ENCODE results near the gene OVCA2. TPM values are rescaled to one million over a fixed set of nuclear protein-coding genes. Genes with fewer than 3 reads are reported as not detected.

Gene OVCA2
- total and polyA plus RNA-seq, 2 donors (not counting 3 experiments of a cell fraction or from before 2014, with no cell fraction given), result 41.3 to 84.2 TPM

DNA sequence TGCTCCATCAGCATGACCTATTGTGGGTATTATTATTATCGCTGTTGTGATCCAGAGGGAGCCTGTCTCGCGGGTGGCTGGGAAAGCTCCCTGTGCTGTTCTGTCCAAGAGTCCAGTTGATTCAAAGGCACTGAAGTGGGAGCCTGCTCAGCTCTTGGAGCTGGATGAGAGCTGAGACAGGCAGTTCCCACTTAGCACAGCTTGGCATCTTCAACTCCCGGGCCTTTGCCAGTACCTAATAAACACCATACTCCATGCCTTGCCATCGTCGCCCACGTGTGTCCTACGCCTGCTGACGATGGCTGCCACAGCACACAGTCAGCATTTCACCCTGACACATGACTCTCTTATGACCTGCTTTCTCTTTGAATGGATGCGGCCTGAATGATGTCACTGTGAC is 49.3 kb upstream of the OVCA2 start:
- H3K4me1 ChIP-seq (ENCODE audit: control insufficient read depth, extremely low read depth, insufficient read depth, low read length), result no peaks in the 10 kb centered on the region
- BruUV-seq (replicated peaks), result no TSS peak
- H3K36me3 ChIP-seq (ENCODE audit: control insufficient read depth in 2 of 2, extremely low read depth in 1 of 2, insufficient read depth in 2 of 2, low read length in 2 of 2), result no peaks in the 10 kb centered on the region
- DNase-seq (ENCODE audit: low read depth, low spot score), result no peak
- no peak overlapping the region for H3K27ac ChIP-seq (ENCODE audit: insufficient read depth, low read depth, low read length)
- peaks cover 9 to 19% of the 10 kb centered on the region in 2 experiments for H3K27me3 ChIP-seq (ENCODE audit: control insufficient read depth in 2 of 2, insufficient read depth in 2 of 2, low read length in 2 of 2)
- H2AFZ ChIP-seq (ENCODE audit: low read depth, low read length), result no peak overlapping the region
- FAIRE-seq, result no peak
- CTCF ChIA-PET, result interaction anchor here (0.7 to 1.1 kb wide), 3 partner anchors 34 to 316 kb away, joined by 3 read pairs; no protein-coding TSS in a partner anchor
- H3K79me2 ChIP-seq (ENCODE audit: control insufficient read depth, insufficient read depth, low read length), result no peaks in the 10 kb centered on the region
- no peaks in the 10 kb centered on the region for H3K9me1 ChIP-seq (replicated peaks; ENCODE audit: control insufficient read depth, extremely low read depth, insufficient read depth, low read length)
- no peaks in the 10 kb centered on the region for H3K9me3 ChIP-seq (replicated peaks; ENCODE audit: control insufficient read depth, insufficient read depth, low read length)
- H4K20me1 ChIP-seq (replicated peaks; ENCODE audit: control insufficient read depth, extremely low read depth, insufficient read depth, low read length), result no peaks in the 10 kb centered on the region
- no peak overlapping the region for H3K4me2 ChIP-seq (ENCODE audit: insufficient read depth, low read length)
- POLR2A ChIA-PET, result no interaction called here
- no peak overlapping the region for H3K4me3 ChIP-seq (replicated peaks in 1 of 3; ENCODE audit: insufficient read depth in 1 of 3, low read depth in 1 of 3, low read length in 3 of 3)
- intact Hi-C loops (cut with micrococcal nuclease) (no loop called here), dilution Hi-C loops (cut with MboI; ENCODE audit: extremely low pct_ligation_motif_present, low sequenced_read_pairs) (no loop called here)
- H3K9ac ChIP-seq (replicated peaks; ENCODE audit: extremely low read depth, insufficient read depth, low read length), result no peak overlapping the region
- TF ChIP-seq POLR2AphosphoS5 (IDR thresholded peaks at IDR 0.05; ENCODE audit: insufficient read depth, low read depth, low read length) (no peak), FOS (IDR thresholded peaks at IDR 0.05; ENCODE audit: borderline replicate concordance, insufficient read depth, low read length) (no peak), GATA2 (IDR thresholded peaks at IDR 0.05; ENCODE audit: insufficient read depth, insufficient read length, low read depth, low read length) (no peak), EZH2 (IDR thresholded peaks at IDR 0.05; ENCODE audit: borderline replicate concordance, low read depth, low read length, severe bottlenecking) (no peak), POLR2A (IDR thresholded peaks at IDR 0.05; ENCODE audit: low read depth, low read length) (no peak), JUN (IDR thresholded peaks at IDR 0.05; ENCODE audit: borderline replicate concordance, insufficient read depth, insufficient read length, low read depth) (no peak), MYC (IDR thresholded peaks at IDR 0.05; ENCODE audit: low read depth, low read length) (no peak)
- TF ChIP-seq, protein P1, sequence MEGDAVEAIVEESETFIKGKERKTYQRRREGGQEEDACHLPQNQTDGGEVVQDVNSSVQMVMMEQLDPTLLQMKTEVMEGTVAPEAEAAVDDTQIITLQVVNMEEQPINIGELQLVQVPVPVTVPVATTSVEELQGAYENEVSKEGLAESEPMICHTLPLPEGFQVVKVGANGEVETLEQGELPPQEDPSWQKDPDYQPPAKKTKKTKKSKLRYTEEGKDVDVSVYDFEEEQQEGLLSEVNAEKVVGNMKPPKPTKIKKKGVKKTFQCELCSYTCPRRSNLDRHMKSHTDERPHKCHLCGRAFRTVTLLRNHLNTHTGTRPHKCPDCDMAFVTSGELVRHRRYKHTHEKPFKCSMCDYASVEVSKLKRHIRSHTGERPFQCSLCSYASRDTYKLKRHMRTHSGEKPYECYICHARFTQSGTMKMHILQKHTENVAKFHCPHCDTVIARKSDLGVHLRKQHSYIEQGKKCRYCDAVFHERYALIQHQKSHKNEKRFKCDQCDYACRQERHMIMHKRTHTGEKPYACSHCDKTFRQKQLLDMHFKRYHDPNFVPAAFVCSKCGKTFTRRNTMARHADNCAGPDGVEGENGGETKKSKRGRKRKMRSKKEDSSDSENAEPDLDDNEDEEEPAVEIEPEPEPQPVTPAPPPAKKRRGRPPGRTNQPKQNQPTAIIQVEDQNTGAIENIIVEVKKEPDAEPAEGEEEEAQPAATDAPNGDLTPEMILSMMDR (IDR thresholded peaks at IDR 0.05; ENCODE audit: extremely low read depth in 1 of 2, insufficient read depth in 1 of 2, low read depth in 1 of 2, low read length in 2 of 2), result no peak
- TF ChIP-seq, protein P2, sequence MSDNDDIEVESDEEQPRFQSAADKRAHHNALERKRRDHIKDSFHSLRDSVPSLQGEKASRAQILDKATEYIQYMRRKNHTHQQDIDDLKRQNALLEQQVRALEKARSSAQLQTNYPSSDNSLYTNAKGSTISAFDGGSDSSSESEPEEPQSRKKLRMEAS (IDR thresholded peaks at IDR 0.05; ENCODE audit: insufficient read depth, insufficient read length), result no peak

All from endothelial cell of umbilical vein (primary cell).